ENCODE data around the gene ENO2.
A peak's percentile ranks its signal among the peaks of the same experiment; 100 is the strongest.

DNA sequence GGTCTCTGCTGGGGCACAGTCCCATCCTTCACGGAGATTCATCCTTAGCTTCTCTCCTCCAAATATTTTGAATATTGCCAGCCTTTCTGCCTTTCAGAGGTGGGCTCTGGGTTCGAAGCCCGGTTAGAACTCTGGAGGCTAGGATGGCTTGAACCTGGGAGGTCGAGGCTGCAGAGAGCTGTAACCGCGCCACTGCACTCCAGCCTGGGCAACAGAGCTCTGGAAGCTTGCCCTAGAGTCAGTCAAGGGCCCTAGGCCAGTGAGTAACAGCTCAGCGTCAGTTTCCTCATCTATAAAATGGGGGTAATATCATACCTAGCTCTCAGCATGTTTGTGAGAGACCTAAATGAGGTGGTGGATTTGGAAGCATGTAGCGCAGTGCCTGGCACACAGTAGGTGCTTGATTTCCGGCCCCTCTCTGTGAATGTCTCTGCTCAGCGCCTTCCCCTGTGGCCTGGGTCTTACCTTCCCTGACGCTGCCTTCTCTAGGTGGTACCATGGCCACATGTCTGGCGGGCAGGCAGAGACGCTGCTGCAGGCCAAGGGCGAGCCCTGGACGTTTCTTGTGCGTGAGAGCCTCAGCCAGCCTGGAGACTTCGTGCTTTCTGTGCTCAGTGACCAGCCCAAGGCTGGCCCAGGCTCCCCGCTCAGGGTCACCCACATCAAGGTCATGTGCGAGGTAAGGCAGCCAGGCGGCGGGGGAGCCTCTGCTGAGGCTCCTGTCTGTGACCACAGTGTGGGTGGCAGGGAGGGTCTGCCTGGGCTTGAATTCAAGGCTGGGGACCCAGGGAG, 40.1 kb downstream of the ENO2 start:
- TF ChIP-seq CTCF (IDR thresholded peaks at IDR 0.05): peak in 1 of 6 experiments; percentile 10
- no peak for TF ChIP-seq POLR2A (IDR thresholded peaks at IDR 0.05)
